Kidney (tissue), 14 donors: ENCODE results near the gene GAPT. TPM values are rescaled to one million over a fixed set of nuclear protein-coding genes. Genes with fewer than 3 reads are reported as not detected.

Experiments used
- DNase-seq, 5 donors: peaks; one replicate each; pipeline ENCODE4 v3.0.0-alpha.2; 2013 to 2020
- FAIRE-seq: peaks from 2 replicates; lab custom pipeline; 2012; peaks lifted over from hg19 to GRCh38; lab: Jason Lieb, UNC
- H3K27ac ChIP-seq, 2 donors: one replicate each; pipeline ENCODE4 v1.7.0; 2013; ENCODE audit warnings: low read depth in 2 of 2, low read length in 2 of 2, inconsistent platforms in 1 of 2
- H3K27me3 ChIP-seq: one replicate; pipeline ENCODE4 v1.7.1; 2013; ENCODE audit warnings: low read length, inconsistent platforms; ENCODE audit not compliant: control insufficient read depth, insufficient read depth
- H3K36me3 ChIP-seq, 3 donors: one replicate each; pipeline versions ENCODE4 v1.7.0 to v1.7.1; 2013; ENCODE audit warnings: low read length in 3 of 3, control low read depth in 1 of 3, inconsistent platforms in 1 of 3; ENCODE audit not compliant: insufficient read depth in 3 of 3, control insufficient read depth in 2 of 3
- H3K4me1 ChIP-seq, 3 donors: one replicate each; pipeline versions ENCODE4 v1.7.0 to v1.7.1; 2013; ENCODE audit warnings: low read length in 3 of 3, inconsistent platforms in 1 of 3, low read depth in 1 of 3; ENCODE audit not compliant: control insufficient read depth in 2 of 3, insufficient read depth in 2 of 3
- H3K4me3 ChIP-seq, 3 donors: one replicate each; pipeline versions ENCODE4 v1.7.0 to v1.8.1; 2013; ENCODE audit warnings: low read length in 3 of 3, control low read depth in 1 of 3, inconsistent platforms in 1 of 3
- H3K9ac ChIP-seq, 3 donors: one replicate each; pipeline versions ENCODE4 v1.7.0 to v1.7.1; 2013; ENCODE audit warnings: low read length in 3 of 3, control low read depth in 1 of 3, inconsistent platforms in 1 of 3
- H3K9me3 ChIP-seq, 3 donors: one replicate each; pipeline versions ENCODE4 v1.7.0 to v1.7.1; 2013; ENCODE audit warnings: low read length in 3 of 3, control low read depth in 1 of 3, inconsistent platforms in 1 of 3; ENCODE audit not compliant: control insufficient read depth in 2 of 3, insufficient read depth in 1 of 3
- intact Hi-C: fragments of 100-400 bp; cut with DNase I; formaldehyde crosslinking; loops from one replicate; pipeline ENCODE4 v1.11.1; 2022
- polyA plus RNA-seq: library from polyadenylated mRNA; stranded (reverse); fragments of 350-450 nt; fragmentation: Illumina TruSeq; extraction: RNeasy Lipid Tissue Mini Kit (QIAGEN cat#74804); gene quantifications from one replicate; pipeline ENCODE4 v1.2.3, GENCODE V29; 2014; ENCODE audit warnings: low read depth, low replicate concordance; ENCODE audit not compliant: insufficient read depth
- total RNA-seq: library from RNA; stranded (reverse); fragmentation: NEBNext Ultra II Directional; extraction: Animal tissue kit (Norgen Biotek cat#: 25700); gene quantifications from one replicate; pipeline ENCODE4 v1.2.1, GENCODE V29; 2021
- TF ChIP-seq, protein P1 (sequence below): IDR thresholded peaks from 3 replicates; pipeline ENCODE4 v1.5.1; 2012; ENCODE audit warnings: mild to moderate bottlenecking, moderate library complexity, borderline replicate concordance; ENCODE audit not compliant: insufficient read depth; ENCODE audit errors: extremely low read depth
- donor health status: control.
- donor health status: control.
- donor health status: control.
- donor health status: control.
- donor health status: control.
- donor health status: DM: yes; HTN: yes; CAD: no.
- donor health status: Normal renal cell carcinoma (clear cell type).

The GAPT gene
- total and polyA plus RNA-seq, 2 donors from 2014 or later: 0.32 to 3.9 TPM

GRCh38 chr5:58542709-58543108 lies 51.5 kb downstream of the GAPT start:
- TF ChIP-seq, protein P1, sequence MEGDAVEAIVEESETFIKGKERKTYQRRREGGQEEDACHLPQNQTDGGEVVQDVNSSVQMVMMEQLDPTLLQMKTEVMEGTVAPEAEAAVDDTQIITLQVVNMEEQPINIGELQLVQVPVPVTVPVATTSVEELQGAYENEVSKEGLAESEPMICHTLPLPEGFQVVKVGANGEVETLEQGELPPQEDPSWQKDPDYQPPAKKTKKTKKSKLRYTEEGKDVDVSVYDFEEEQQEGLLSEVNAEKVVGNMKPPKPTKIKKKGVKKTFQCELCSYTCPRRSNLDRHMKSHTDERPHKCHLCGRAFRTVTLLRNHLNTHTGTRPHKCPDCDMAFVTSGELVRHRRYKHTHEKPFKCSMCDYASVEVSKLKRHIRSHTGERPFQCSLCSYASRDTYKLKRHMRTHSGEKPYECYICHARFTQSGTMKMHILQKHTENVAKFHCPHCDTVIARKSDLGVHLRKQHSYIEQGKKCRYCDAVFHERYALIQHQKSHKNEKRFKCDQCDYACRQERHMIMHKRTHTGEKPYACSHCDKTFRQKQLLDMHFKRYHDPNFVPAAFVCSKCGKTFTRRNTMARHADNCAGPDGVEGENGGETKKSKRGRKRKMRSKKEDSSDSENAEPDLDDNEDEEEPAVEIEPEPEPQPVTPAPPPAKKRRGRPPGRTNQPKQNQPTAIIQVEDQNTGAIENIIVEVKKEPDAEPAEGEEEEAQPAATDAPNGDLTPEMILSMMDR: no peak
- Histone ChIP-seq H3K9me3 (no peaks in the 10 kb centered on the region), H3K4me1 (no peaks in the 10 kb centered on the region), H3K27ac (no peak overlapping the region), H3K9ac (no peak overlapping the region), H3K36me3 (no peaks in the 10 kb centered on the region), H3K27me3 (no peaks in the 10 kb centered on the region), H3K4me3 (no peak overlapping the region)
- no peak for FAIRE-seq
- intact Hi-C loops: no loop called here
- no peak for DNase-seq

GRCh38 chr5:58543723-58544122 lies 52.5 kb downstream of the GAPT start:
- DNase-seq: no peak
- intact Hi-C loops: no loop called here
- H3K36me3 ChIP-seq: no peaks in the 10 kb centered on the region
- FAIRE-seq: no peak
- no peak overlapping the region for H3K9ac ChIP-seq
- TF ChIP-seq, protein P1: no peak
- H3K9me3 ChIP-seq: no peaks in the 10 kb centered on the region
- H3K4me1 ChIP-seq: no peaks in the 10 kb centered on the region
- no peak overlapping the region for H3K4me3 ChIP-seq
- H3K27me3 ChIP-seq: no peaks in the 10 kb centered on the region
- H3K27ac ChIP-seq: no peak overlapping the region

- H3K4me1 ChIP-seq: no peaks in the 10 kb centered on the region
- TF ChIP-seq, protein P1: no peak
- H3K4me3 ChIP-seq: no peak overlapping the region
- H3K9me3 ChIP-seq: no peaks in the 10 kb centered on the region
- no peak for FAIRE-seq
- H3K36me3 ChIP-seq: no peaks in the 10 kb centered on the region
- no peak for DNase-seq
- H3K9ac ChIP-seq: no peak overlapping the region
- no peak overlapping the region for H3K27ac ChIP-seq
- no peaks in the 10 kb centered on the region for H3K27me3 ChIP-seq
- intact Hi-C loops: no loop called here
Observed at GRCh38 chr5:58544195-58544594, 53.0 kb downstream of the GAPT start.

DNA sequence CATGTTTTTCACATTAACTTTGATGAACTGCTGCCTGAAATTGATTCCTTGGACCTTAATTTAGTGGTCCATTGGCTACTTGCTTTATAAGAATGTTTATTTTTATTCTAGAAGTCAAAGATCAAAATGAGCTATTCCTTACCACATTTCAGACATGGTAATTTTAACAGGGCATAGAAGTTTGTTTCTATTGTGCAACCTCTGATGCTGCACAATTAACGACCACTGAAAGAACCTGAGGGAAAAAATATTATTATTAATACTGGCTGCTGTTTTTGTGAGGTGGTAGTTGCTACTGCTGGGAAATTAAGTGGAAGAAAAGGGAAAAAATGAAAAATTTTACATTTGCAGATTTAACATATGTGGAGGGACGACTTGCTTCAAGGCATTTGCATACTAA lies 53.7 kb downstream of the GAPT start:
- intact Hi-C loops: no loop called here
- Histone ChIP-seq H3K36me3 (no peaks in the 10 kb centered on the region), H3K4me1 (no peaks in the 10 kb centered on the region), H3K27ac (no peak overlapping the region), H3K9ac (no peak overlapping the region), H3K27me3 (no peaks in the 10 kb centered on the region), H3K9me3 (no peaks in the 10 kb centered on the region), H3K4me3 (no peak overlapping the region)
- TF ChIP-seq, protein P1: no peak
- DNase-seq (no peak), FAIRE-seq (no peak)
